ENCODE results near the gene DNAJC11. TPM values are rescaled to one million over a fixed set of nuclear protein-coding genes. Genes with fewer than 3 reads are reported as not detected.
A peak's percentile ranks its signal among the peaks of the same experiment; 100 is the strongest.
"Not testable (repeated sequence)": the region's sequence is repeated elsewhere in the genome, so short reads cannot be mapped to it uniquely, and the experiment has no call there.

The DNAJC11 gene
- total RNA-seq, 1 experiment from 2014 or later = 57.3 TPM

- CTCF ChIA-PET = no interaction called here
- Mint-ChIP-seq H3K36me3 (ENCODE audit: insufficient read depth, unreplicated experiment) (no peaks in the 10 kb centered on the region), H3K4me3 (ENCODE audit: low read depth, unreplicated experiment) (no peak overlapping the region), H3K9me3 (ENCODE audit: low read depth, unreplicated experiment) (peaks cover 7% of the 10 kb centered on the region), H3K27me3 (ENCODE audit: unreplicated experiment) (peaks cover 39% of the 10 kb centered on the region), H3K27ac (ENCODE audit: unreplicated experiment) (no peak overlapping the region), H3K4me1 (ENCODE audit: low read depth, unreplicated experiment) (no peaks in the 10 kb centered on the region)
- BruUV-seq (replicated peaks) = no TSS peak
- TF ChIP-seq, protein P1, sequence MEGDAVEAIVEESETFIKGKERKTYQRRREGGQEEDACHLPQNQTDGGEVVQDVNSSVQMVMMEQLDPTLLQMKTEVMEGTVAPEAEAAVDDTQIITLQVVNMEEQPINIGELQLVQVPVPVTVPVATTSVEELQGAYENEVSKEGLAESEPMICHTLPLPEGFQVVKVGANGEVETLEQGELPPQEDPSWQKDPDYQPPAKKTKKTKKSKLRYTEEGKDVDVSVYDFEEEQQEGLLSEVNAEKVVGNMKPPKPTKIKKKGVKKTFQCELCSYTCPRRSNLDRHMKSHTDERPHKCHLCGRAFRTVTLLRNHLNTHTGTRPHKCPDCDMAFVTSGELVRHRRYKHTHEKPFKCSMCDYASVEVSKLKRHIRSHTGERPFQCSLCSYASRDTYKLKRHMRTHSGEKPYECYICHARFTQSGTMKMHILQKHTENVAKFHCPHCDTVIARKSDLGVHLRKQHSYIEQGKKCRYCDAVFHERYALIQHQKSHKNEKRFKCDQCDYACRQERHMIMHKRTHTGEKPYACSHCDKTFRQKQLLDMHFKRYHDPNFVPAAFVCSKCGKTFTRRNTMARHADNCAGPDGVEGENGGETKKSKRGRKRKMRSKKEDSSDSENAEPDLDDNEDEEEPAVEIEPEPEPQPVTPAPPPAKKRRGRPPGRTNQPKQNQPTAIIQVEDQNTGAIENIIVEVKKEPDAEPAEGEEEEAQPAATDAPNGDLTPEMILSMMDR (IDR thresholded peaks at IDR 0.05; ENCODE audit: unreplicated experiment) = no peak
- intact Hi-C loops (cut with micrococcal nuclease; ENCODE audit: unreplicated experiment) = no loop called here
- no peak for DNase-seq
Observed at GRCh38 chr1:6711174-6711573, 9.6 kb upstream of the DNAJC11 start.

- TF ChIP-seq, protein P1 (IDR thresholded peaks at IDR 0.05; ENCODE audit: unreplicated experiment) = no peak
- CTCF ChIA-PET = interaction anchor here (0.7 kb wide), 1 partner anchor 262 kb away, joined by 3 read pairs; no protein-coding TSS in a partner anchor
- Mint-ChIP-seq H3K27ac (ENCODE audit: unreplicated experiment) (no peak overlapping the region), H3K9me3 (ENCODE audit: low read depth, unreplicated experiment) (no peaks in the 10 kb centered on the region), H3K27me3 (ENCODE audit: unreplicated experiment) (peaks cover 36% of the 10 kb centered on the region), H3K4me3 (ENCODE audit: low read depth, unreplicated experiment) (no peak overlapping the region), H3K4me1 (ENCODE audit: low read depth, unreplicated experiment) (peaks cover 8% of the 10 kb centered on the region), H3K36me3 (ENCODE audit: insufficient read depth, unreplicated experiment) (peaks cover 18% of the 10 kb centered on the region)
- no peak for DNase-seq
- no TSS peak for BruUV-seq (replicated peaks)
- intact Hi-C loops (cut with micrococcal nuclease; ENCODE audit: unreplicated experiment) = no loop called here
Observed at GRCh38 chr1:6704746-6705145, 3.1 kb upstream of the DNAJC11 start.

GRCh38 chr1:6703016-6703415 lies 1.4 kb upstream of the DNAJC11 start:
- no peak for DNase-seq
- TF ChIP-seq, protein P1 (IDR thresholded peaks at IDR 0.05; ENCODE audit: unreplicated experiment) = no peak
- peaks cover 19% of the 10 kb centered on the region for H3K27me3 Mint-ChIP-seq (ENCODE audit: unreplicated experiment)
- H3K9me3 Mint-ChIP-seq (ENCODE audit: low read depth, unreplicated experiment) = no peaks in the 10 kb centered on the region
- peaks cover 11% of the 10 kb centered on the region for H3K4me1 Mint-ChIP-seq (ENCODE audit: low read depth, unreplicated experiment)
- BruUV-seq (replicated peaks) = no TSS peak
- H3K36me3 Mint-ChIP-seq (ENCODE audit: insufficient read depth, unreplicated experiment) = peaks cover 18% of the 10 kb centered on the region
- no peak overlapping the region for H3K4me3 Mint-ChIP-seq (ENCODE audit: low read depth, unreplicated experiment)
- intact Hi-C loops (cut with micrococcal nuclease; ENCODE audit: unreplicated experiment) = no loop called here
- H3K27ac Mint-ChIP-seq (ENCODE audit: unreplicated experiment) = peak overlapping the region; percentile 66
- CTCF ChIA-PET = no interaction called here

GRCh38 chr1:6700853-6701436 lies 671 bp downstream of the DNAJC11 start:
- no TSS peak for BruUV-seq (replicated peaks)
- H3K4me3 Mint-ChIP-seq (ENCODE audit: low read depth, unreplicated experiment) = peak overlapping the region; percentile 73
- TF ChIP-seq, protein P1 (IDR thresholded peaks at IDR 0.05; ENCODE audit: unreplicated experiment) = no peak
- peaks cover 18% of the 10 kb centered on the region for H3K36me3 Mint-ChIP-seq (ENCODE audit: insufficient read depth, unreplicated experiment)
- intact Hi-C loops (cut with micrococcal nuclease; ENCODE audit: unreplicated experiment) = no loop called here
- H3K4me1 Mint-ChIP-seq (ENCODE audit: low read depth, unreplicated experiment) = peaks cover 11% of the 10 kb centered on the region
- CTCF ChIA-PET = no interaction called here
- no peaks in the 10 kb centered on the region for H3K27me3 Mint-ChIP-seq (ENCODE audit: unreplicated experiment)
- no peaks in the 10 kb centered on the region for H3K9me3 Mint-ChIP-seq (ENCODE audit: low read depth, unreplicated experiment)
- peak overlapping the region; percentile 66 for H3K27ac Mint-ChIP-seq (ENCODE audit: unreplicated experiment)
- DNase-seq = no peak

DNA sequence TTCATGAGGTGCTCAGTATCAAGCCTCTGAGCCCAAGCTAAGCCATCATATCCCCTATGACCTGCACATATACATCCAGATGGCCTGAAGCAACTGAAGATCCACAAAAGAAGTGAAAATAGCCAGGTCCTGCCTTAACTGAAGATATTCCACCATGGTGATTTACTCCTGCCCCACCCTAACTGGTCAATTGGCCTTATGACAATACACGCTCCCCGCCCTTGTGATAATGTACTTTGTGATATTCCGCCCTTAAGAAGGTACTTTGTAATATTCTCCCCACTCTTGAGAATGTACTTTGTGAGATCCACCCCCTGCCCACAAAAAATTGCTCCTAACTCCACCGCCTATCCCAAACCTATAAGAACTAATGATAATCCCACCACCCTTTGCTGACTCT lies 1.7 kb downstream of the DNAJC11 start:
- CTCF ChIA-PET; intact Hi-C loops (cut with micrococcal nuclease; ENCODE audit: unreplicated experiment); DNase-seq; H3K27ac Mint-ChIP-seq (ENCODE audit: unreplicated experiment); H3K9me3 Mint-ChIP-seq (ENCODE audit: low read depth, unreplicated experiment); H3K27me3 Mint-ChIP-seq (ENCODE audit: unreplicated experiment): not testable (repeated sequence)
- Mint-ChIP-seq H3K4me3 (ENCODE audit: low read depth, unreplicated experiment) (peak overlapping the region; percentile 73), H3K36me3 (ENCODE audit: insufficient read depth, unreplicated experiment) (peaks cover 18% of the 10 kb centered on the region), H3K4me1 (ENCODE audit: low read depth, unreplicated experiment) (peaks cover 11% of the 10 kb centered on the region)
- TSS peak; percentile 29 for BruUV-seq (replicated peaks)

Measured in Calu3 (cell line).